Breast epithelium (tissue), 4 donors: ENCODE data around the gene NOTCH2NLA. TPM values are rescaled to one million over a fixed set of nuclear protein-coding genes. Genes with fewer than 3 reads are reported as not detected.
"Not testable (repeated sequence)": the region's sequence is repeated elsewhere in the genome, so short reads cannot be mapped to it uniquely, and the experiment has no call there.

Source experiments
- DNase-seq, 2 donors: peaks; one replicate each; pipeline ENCODE4 v3.0.0-alpha.2; 2019; ENCODE audit warnings: low spot score in 2 of 2
- H3K27ac ChIP-seq, 2 donors: fragments of 200-600 bp; sonication (generic) in 1 of 2; one replicate each; pipeline ENCODE4 v1.5.1; 2016 to 2019; ENCODE audit warnings: mild to moderate bottlenecking in 1 of 2
- H3K27me3 ChIP-seq, 2 donors: fragments of 200-600 bp; sonication (generic) in 1 of 2; one replicate each; pipeline versions ENCODE4 v1.5.1 to v1.6.0; 2017 to 2019; ENCODE audit warnings: control low read depth in 1 of 2, mild to moderate bottlenecking in 1 of 2
- H3K36me3 ChIP-seq: fragments of 200-600 bp; one replicate; pipeline ENCODE4 v1.5.1; 2019
- H3K4me1 ChIP-seq, 2 donors: fragments of 200-600 bp; sonication (generic); one replicate each; pipeline ENCODE4 v1.5.1; 2016 to 2019; ENCODE audit warnings: control low read depth in 1 of 2
- H3K4me3 ChIP-seq, 3 donors: fragments of 200-600 bp; sonication (generic); 1 replicate in 2 of 3; 2 replicates in 1 of 3; pipeline ENCODE4 v1.5.1; 2016 to 2019; ENCODE audit warnings: mild to moderate bottlenecking in 3 of 3, moderate library complexity in 2 of 3
- H3K9me3 ChIP-seq, 2 donors: fragments of 200-600 bp; sonication (generic) in 1 of 2; one replicate each; pipeline ENCODE4 v1.5.1; 2016 to 2019; ENCODE audit warnings: control low read depth in 1 of 2
- intact Hi-C: fragments of 100-400 bp; cut with DNase I; formaldehyde crosslinking; loops from one replicate; pipeline ENCODE4 v1.15.1; 2023; ENCODE audit warnings: low total_unique reads
- total RNA-seq, 3 donors: library from RNA; depleted of rRNA; stranded (reverse); fragments of >200 nt; gene quantifications; one replicate each; pipeline ENCODE4 v1.1.0, GENCODE V29; 2016

NOTCH2NLA gene
- total RNA-seq, 3 donors from 2014 or later, result 74.1 to 101 (median 89.3) TPM

DNA sequence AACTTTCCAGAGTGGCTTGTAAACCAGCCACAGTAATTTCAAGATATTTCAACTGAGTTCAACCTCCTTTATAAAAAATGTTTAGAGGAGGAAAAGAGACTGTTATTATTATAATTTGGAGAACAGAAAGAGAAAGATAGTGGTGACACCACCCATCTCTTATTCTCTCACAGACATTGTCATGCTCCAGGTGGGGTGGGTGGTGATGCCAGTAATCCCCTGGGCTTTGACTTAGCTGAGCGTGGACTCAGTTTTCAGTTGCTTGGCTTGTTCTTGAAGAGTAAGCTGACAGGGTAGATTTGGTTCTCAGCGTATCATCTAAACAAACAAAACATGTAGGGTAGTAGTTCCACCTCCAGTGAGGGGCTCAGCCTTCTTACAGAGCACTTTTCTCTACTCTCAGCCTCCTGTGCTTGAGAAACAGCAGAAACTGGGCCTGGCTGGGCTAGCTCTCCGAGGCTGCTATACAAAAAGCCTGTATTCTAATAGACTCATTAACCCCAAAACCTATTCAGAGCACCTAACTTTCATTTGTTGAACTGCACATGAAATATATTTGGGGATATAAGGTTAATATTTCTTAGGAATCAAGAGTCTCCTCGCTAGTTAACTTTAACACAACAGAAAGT lies 25.9 kb upstream of the NOTCH2NLA start:
- H3K4me1 ChIP-seq, H3K27ac ChIP-seq, H3K27me3 ChIP-seq, H3K9me3 ChIP-seq, intact Hi-C loops, H3K36me3 ChIP-seq, DNase-seq, H3K4me3 ChIP-seq: not testable (repeated sequence)

DNA sequence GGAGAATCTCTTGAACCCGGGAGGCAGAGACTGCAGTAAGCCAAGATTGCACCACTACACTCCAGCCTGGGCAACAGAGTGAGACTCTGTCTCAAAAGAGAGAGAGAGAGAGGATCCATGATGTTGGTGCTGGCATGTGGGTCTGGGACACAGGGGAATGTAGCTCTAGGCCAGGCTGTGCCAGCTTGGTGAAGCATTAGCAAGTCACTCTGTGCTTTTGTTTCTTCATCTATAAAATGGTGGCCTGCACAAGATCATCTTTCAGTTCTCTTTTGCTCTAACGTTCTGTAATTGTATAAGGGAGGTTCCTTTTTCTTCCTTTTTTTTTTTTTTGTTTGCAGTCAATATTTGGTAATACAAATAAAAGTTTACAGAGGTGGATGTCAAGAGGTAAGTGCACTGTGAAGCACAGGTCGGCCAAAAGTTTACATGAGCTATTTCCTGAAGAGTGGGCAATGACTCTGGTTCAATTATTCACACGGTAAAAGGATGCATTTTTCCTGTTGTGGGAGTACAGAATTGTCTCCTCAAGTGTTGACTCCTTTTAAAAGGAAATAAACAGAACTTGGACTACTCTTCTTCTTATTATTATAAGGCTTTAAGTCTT lies 24.5 kb upstream of the NOTCH2NLA start:
- not testable (repeated sequence) for H3K4me3 ChIP-seq, DNase-seq

DNA sequence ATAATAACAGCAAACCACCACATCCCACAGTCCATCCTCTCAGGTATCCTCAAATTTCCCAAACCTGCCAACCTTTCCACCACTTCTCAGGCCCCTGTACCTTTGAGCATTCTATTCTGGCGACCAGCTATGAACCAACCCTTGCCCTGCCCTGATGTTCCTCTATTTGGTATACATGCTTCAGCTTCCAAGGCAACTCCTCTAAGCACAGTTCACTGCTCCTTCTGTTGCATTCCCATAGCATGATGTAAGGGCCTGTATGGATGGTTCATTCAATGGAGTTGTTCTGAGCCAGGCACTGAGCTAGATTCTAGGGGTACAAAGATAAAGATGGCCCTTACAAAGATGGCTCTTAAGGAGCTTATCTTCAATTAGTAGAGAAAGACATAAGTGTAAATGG lies 22.7 kb upstream of the NOTCH2NLA start:
- DNase-seq, H3K27ac ChIP-seq, H3K27me3 ChIP-seq, H3K4me1 ChIP-seq, H3K9me3 ChIP-seq, H3K36me3 ChIP-seq, H3K4me3 ChIP-seq, intact Hi-C loops: not testable (repeated sequence)

More for the DNA sequence above, 24.5 kb upstream of the NOTCH2NLA start:
- H3K36me3 ChIP-seq, intact Hi-C loops, H3K27ac ChIP-seq, H3K4me1 ChIP-seq, H3K9me3 ChIP-seq, H3K27me3 ChIP-seq: not testable (repeated sequence)

DNA sequence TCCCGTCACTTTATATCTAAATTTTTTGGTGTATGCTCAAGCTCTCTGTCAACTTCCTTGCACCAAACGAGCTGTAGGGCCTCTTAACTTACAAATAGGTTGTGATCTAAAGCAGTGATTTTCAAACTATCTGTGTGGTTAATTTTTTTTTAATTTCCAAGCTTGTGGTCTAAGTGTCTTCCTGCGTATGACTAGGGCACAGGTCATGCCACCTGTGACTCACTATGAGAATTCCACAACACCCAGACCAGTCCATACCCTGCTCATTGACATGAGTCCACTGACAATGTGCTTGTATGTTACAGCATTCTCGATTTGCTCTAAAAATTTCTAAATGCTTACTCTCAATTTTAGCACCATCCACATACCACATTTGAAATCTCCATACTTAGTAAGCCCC lies 19.8 kb upstream of the NOTCH2NLA start:
- H3K4me1 ChIP-seq, H3K4me3 ChIP-seq, H3K9me3 ChIP-seq, intact Hi-C loops, H3K36me3 ChIP-seq, DNase-seq, H3K27ac ChIP-seq, H3K27me3 ChIP-seq: not testable (repeated sequence)

DNA sequence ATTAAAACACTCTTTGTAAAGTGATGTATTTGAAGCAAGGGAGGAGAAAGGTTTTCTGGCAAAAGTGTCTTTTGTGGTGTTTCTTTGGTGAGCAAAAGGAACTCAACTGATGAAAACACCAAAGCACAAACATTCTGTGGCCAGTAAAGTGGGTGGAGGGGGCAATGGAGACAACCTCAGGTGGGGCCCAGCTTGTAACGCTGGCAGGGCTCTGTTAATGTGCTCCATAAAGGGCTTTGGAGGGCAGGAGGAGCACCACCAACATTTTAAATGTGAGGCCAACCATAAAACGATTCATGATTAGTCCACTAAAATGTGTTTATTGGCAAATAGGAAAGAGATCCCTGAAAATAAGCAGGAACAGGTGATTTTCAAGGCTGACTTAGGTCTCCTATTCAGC lies 7.8 kb upstream of the NOTCH2NLA start:
- DNase-seq, intact Hi-C loops: not testable (repeated sequence)

GRCh38 chr1:146236026-146236601 lies 7.3 kb upstream of the NOTCH2NLA start:
- H3K36me3 ChIP-seq, H3K4me1 ChIP-seq, H3K27me3 ChIP-seq, H3K4me3 ChIP-seq, H3K27ac ChIP-seq, DNase-seq, intact Hi-C loops, H3K9me3 ChIP-seq: not testable (repeated sequence)

More for the DNA sequence above, 7.8 kb upstream of the NOTCH2NLA start:
- H3K4me1 ChIP-seq, H3K27me3 ChIP-seq, H3K9me3 ChIP-seq, H3K27ac ChIP-seq, H3K4me3 ChIP-seq, H3K36me3 ChIP-seq: not testable (repeated sequence)

DNA sequence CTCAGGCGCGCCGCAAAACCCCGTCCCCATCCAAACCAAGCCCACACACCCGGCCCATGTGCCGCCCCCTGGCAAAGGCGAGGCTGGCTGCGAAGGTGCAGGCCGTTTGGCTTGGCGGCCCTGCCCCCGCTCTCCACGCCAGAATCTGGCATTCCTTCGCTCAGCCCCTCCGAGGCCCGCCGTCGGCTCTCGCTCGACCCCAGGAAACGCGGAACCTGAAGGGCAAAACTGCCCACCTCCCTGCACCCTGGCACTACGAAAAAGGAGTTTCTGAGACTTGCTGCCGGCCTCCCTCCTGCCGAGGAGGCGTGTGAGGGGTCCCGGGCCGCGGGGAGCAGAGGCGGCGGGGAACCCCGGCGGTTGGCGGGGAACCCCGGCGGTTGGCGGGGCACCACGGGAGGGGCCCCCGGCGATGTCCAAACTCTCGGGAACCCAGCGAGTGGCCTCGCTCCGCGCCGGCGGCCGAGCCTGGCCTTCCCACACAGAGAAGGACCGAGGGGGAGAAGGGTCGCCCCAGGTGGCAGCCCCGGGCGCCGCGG lies 608 bp downstream of the NOTCH2NLA start:
- H3K4me1 ChIP-seq, intact Hi-C loops, H3K9me3 ChIP-seq, H3K36me3 ChIP-seq, H3K27me3 ChIP-seq: not testable (repeated sequence)
- Histone ChIP-seq H3K4me3 (peak overlapping the region; percentile 56 to 66 (median 62)), H3K27ac (peak overlapping the region; percentile 83 to 89)
- DNase-seq, result peak; percentile 16 to 27

DNA sequence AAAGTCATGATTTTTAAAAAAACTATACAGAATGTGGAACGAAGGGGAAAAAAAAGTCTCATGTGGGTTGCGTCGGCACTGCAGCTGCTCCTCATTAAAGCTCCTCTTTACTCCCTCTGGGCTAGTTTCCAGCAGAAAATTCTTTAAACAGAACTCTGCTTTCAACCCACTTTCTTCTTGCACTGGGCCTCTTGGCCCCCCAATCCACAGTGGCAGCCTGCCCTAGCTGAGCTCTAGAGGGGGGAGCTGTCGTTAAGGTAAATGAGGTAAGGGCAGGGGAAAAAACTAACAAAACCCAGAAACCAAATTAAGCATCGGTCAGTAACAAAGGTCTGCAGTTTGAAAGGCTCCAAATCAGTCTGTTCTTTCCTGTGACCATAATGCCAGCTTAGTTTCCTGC lies 54.3 kb downstream of the NOTCH2NLA start:
- H3K9me3 ChIP-seq, H3K36me3 ChIP-seq, H3K27me3 ChIP-seq, intact Hi-C loops, H3K4me1 ChIP-seq: not testable (repeated sequence)
- DNase-seq, result peak in 1 of 2 donors; percentile 22
- peak overlapping the region in 1 of 3 donors; percentile 26 for H3K4me3 ChIP-seq
- H3K27ac ChIP-seq, result peak overlapping the region in 1 of 2 donors; percentile 44

DNA sequence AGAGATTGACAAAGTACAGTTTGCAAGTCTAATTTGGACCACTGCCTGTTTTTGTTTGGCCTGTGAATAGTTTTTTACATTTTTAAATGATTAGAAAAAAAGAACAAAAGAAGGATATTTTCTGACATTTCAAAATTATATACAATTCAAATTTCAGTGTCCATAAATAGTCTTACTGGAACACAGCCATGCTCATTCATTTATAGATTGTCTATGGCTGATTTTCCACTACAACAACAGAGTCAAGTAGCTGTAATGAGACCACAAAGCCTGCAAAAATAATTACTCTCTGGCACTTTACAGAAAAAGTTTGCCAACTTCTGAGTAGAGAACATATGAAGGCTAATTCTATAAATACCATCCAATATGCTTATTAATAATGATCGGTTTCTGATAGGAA lies 61.1 kb downstream of the NOTCH2NLA start:
- H3K4me3 ChIP-seq, DNase-seq, intact Hi-C loops, H3K9me3 ChIP-seq, H3K4me1 ChIP-seq, H3K27me3 ChIP-seq, H3K36me3 ChIP-seq, H3K27ac ChIP-seq: not testable (repeated sequence)

GRCh38 chr1:146167273-146167672 lies 61.5 kb downstream of the NOTCH2NLA start:
- H3K36me3 ChIP-seq, intact Hi-C loops, H3K9me3 ChIP-seq, H3K27ac ChIP-seq, H3K27me3 ChIP-seq, H3K4me3 ChIP-seq, H3K4me1 ChIP-seq, DNase-seq: not testable (repeated sequence)

DNA sequence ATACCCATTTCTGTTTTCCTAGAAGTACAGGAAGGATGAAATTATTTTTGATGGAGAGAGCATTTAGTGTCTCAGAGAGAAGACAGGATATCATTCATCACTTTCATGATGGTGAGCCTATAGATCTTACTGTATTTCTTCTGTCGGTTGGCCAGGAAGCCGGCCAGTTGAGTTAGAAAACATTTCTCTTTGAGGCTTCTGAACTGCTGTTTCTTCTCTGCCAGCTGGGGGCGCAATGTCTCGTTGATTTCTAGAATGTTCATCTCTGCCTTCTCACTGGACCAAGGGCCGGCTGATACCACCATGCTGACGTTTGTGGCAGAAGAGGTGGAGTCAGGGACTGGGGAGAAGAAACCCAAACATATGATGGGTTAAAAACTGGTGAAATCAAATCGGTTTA lies 84.4 kb downstream of the NOTCH2NLA start, which contains the start of gene NBPF10:
Gene NBPF10, minus strand, starts transcription at position 340 of the 400 bp plus-strand sequence. Its CDS starts 35 bp downstream, at position 305.
- DNase-seq, H3K27ac ChIP-seq, H3K27me3 ChIP-seq, H3K9me3 ChIP-seq, H3K4me3 ChIP-seq, H3K36me3 ChIP-seq, intact Hi-C loops, H3K4me1 ChIP-seq: not testable (repeated sequence)
